SKM-1 treated with dmso at 0.1 percent for 144 hours (cell line): ENCODE measurements around the gene MYO1B.
"Not testable (repeated sequence)": the region's sequence is repeated elsewhere in the genome, so short reads cannot be mapped to it uniquely, and the experiment has no call there.

Experiments
- DNase-seq: peaks from one replicate; lab custom pipeline; 2025; ENCODE audit not compliant: unreplicated experiment; lab: John Stamatoyannopoulos, UW

The MYO1B gene

DNA sequence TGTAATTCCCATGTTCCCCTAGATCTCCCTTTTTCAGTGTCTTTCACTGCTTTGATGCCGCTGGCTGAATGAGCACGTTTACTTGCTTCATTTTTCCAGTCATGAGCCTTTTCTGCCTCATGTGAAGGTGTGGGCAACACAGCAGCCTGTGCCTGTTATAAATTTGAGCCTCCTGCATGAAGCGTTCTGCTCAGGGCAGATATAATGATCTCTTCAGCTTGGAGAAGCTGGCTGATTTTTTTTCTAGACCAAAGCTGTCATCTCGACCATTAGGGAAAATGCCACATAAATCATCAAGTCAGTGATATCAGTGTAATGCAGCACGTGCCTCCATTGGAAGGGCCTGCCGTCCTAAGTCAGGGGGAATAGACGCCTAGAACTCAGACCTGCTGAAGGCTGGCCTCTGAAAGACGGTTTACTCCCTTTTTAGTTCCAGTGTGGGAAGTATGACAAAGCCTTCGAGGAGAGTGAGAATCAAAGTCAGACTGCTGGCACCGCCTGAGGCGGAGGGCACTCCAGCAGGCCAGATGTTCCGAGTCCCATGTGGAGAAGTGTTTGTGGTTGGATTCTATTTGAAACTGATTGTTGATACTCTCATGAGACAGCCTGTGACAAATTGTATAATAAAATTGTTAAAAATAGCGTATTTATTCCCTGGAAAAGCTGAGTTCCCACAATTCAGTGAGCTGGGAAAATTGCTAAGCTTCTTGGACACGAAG is 196.5 kb downstream of the MYO1B start:
- DNase-seq, result no peak

- DNase-seq, result no peak
Measured at GRCh38 chr2:191443446-191443845, 198.2 kb downstream of the MYO1B start.

DNA sequence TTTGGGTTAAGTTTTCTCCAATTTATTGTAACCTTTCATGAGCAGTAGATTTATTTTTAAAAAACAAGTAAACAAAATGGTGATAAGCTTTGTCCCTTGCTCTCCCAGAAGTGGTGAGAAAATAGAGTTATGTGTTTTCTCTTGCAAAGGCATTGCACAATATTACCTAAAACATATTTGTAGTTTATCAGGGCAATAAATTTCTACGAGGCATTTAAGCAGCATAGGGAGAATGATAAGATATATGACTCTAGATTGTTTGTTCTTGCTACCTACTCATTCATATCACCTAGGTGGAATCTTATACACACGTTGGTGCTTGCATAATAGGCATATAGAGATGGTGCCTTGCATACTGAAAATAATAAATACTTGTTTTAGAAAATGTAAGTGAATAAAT is 201.7 kb downstream of the MYO1B start:
- DNase-seq, result no peak

DNA sequence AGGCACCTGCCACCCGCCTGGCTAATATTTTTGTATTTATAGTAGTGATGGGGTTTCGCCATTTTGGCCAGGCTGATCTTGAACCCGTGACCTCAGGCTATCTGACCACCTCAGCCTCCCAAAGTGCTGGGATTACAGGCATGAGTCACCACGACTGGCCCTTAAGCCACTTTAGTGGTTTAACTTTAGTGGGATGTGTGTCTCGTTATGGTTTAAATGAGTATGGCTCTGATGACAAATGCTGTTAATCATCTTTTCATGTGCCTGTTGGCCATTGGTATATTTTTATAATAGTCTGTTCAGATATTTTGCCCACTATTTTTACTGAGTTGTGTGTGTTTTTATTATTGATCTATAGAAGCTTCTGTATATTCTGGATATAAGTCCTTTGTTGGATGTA is 205.9 kb downstream of the MYO1B start:
- no peak for DNase-seq

- no peak for DNase-seq
Measured at GRCh38 chr2:191452065-191452464, 206.9 kb downstream of the MYO1B start.

DNA sequence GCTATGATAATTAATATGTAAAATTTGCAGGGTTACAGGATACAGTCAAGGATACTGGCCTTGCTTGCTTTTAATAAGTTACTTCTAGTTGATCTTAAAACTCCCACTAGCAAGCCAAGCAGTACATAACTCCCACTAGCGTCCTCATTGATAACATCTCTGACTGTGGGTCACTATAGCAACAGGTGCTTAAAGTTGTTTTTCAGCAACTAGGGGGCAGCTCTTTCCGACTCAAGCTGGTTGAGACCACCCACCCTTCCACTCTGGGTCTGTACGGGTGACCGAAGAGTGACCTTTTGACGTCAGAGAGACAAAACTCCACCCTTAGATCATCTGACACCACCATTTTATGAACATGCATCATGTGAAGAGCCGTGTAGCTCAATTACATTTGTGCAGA is 208.6 kb downstream of the MYO1B start:
- no peak for DNase-seq

DNA sequence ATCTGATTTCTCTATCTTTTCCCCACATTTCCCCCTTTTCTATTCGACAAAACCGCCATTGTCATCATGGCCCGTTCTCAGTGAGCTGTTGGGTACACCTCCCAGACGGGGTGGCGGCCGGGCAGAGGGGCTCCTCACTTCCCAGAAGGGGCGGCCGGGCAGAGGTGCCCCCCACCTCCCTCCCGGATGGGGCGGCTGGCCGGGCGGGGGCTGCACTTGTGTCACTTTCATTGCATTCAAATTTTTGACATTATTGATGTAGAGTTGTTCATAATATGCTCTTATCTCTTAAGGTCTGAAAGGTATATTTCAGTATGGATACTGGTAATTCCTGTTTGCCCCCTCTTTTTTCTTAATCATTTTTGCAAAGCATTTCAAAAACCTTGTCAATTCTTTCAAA is 211.3 kb downstream of the MYO1B start:
- DNase-seq, result not testable (repeated sequence)

GRCh38 chr2:191459158-191459557 is 214.0 kb downstream of the MYO1B start:
- no peak for DNase-seq

DNA sequence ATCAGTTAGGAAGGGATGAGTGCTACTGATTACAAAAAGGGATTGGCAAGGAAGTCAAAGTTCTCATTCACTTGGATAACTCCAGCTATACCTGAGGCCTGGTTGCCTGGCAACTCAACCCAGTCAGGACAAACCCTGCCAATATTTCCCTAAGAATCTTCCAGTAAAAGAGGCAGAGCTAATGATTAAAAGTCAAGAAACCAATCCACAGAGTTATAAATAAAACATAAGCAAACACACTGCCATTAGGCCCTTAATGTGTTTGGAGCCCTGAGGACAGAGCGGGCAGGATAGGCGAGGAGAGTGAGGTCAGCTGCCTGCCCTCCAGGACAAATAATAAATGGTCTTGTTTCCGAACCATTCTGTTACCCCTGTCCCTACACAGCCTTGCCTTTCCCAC is 217.2 kb downstream of the MYO1B start:
- DNase-seq, result no peak

DNA sequence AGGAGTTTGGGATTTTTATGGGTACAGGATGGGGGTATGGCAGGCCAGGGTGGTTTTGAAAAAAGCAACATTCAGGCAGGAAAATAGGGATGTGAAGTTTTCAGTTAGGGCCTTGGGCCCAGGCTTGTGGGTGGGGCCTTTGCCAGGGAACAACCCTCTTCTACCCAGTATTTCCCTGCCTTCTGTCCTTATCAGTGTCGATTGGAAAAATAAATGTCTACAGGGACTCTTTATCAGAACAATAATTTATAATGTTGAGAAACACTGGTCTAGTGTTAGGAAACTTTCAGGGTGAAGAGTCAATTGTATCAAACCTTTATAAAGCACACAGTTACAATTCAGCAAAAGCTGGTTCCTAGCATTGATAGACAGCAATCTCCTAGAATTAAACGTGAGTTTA is 218.6 kb downstream of the MYO1B start:
- no peak for DNase-seq

DNA sequence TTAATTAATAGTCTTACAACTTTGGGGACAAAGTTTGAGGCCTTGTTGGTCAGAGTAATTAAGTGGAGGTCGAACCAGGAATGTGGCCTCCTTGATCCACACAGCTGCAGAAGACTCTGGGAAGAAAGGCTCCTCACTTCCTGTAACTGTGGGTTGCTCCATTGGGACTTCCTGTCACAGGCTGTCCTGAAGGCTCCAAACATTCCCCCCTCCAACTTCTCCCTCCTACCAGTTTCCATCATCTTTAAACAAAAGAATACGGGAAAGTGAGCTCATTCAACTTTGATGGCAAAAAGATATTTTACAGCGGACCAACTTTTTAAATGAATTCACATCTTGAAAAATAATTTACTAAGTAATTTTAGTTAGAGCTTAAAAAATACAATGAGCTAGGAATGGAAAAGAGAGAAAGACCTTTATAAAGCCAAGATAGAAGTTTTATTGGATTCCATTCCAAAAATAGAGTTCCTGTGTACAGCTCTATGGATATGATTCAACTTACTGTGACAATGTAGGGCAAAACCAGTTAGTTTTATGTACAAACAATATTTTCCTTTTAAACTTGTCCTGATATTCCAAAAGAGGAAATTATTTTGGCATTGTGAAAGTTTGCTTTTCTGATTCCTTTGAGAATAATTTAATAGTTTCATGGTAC is 220.7 kb downstream of the MYO1B start:
- no peak for DNase-seq

DNA sequence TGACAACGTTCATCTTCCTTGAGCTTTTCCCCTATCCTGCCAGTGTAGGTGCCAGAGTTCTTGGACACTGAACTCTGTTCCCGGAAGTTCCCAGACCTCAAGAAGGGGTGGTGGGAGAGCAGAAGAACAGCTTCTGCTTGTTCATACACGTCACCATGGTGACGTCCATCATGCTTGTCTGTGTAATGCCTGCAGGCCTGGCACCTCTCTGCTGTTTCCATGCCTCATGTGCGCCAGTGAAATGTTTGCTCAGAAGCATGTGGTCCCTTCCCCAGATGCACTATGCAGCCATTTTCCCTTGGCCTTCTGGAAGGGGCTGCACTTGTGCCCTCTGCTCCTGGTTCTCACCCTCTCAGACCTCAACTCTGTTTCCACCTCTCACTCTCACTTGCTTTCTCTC is 221.9 kb downstream of the MYO1B start:
- no peak for DNase-seq

- no peak for DNase-seq
Measured at GRCh38 chr2:191470306-191470705, 225.1 kb downstream of the MYO1B start.

GRCh38 chr2:191474464-191474863 is 229.3 kb downstream of the MYO1B start:
- no peak for DNase-seq
